ENCODE data around the gene SAMD13. TPM values are rescaled to one million over a fixed set of nuclear protein-coding genes. Genes with fewer than 3 reads are reported as not detected.

The SAMD13 gene
- total RNA-seq, 4 donors from 2014 or later = 0.31 to 0.67 (median 0.57) TPM; not detected in 1

- Histone ChIP-seq H3K4me1 (peaks cover 0 to 27% (median 8%) of the 10 kb centered on the region in 3 donors), H3K9me3 (no peaks in the 10 kb centered on the region), H3K4me3 (no peak overlapping the region), H3K36me3 (no peaks in the 10 kb centered on the region), H3K27me3 (no peaks in the 10 kb centered on the region), H3K27ac (peak overlapping the region in 1 of 4 donors; percentile 54)
- ATAC-seq = peak; percentile 53
- TF ChIP-seq POLR2AphosphoS5 (IDR thresholded peaks at IDR 0.05) (peak; percentile 67), POLR2A (IDR thresholded peaks at IDR 0.05) (no peak)
- WGBS, 2 donors (ENCODE audit: low coverage in 1 of 2) = 78 to 100% methylated on average over 1 of the region's 1 CpG
Observed at GRCh38 chr1:84367219-84367618, 65.7 kb downstream of the SAMD13 start.

- no peak for TF ChIP-seq EP300 (IDR thresholded peaks at IDR 0.05)
- TF ChIP-seq POLR2AphosphoS5 (IDR thresholded peaks at IDR 0.05) = no peak
- no peak for TF ChIP-seq CTCF (IDR thresholded peaks at IDR 0.05)
- TF ChIP-seq POLR2A (IDR thresholded peaks at IDR 0.05) = no peak
- no peaks in the 10 kb centered on the region for H3K9me3 ChIP-seq
- 86 to 100% methylated on average over 1 to 4 of the region's 5 CpGs for WGBS, 2 donors (ENCODE audit: low coverage in 1 of 2)
- no peak for ATAC-seq
- H3K4me1 ChIP-seq = peaks cover 0 to 20% (median 8%) of the 10 kb centered on the region in 3 donors
- no peak overlapping the region for H3K27ac ChIP-seq
- no peaks in the 10 kb centered on the region for H3K27me3 ChIP-seq
- no peak overlapping the region for H3K4me3 ChIP-seq
- no peaks in the 10 kb centered on the region for H3K36me3 ChIP-seq
Observed at GRCh38 chr1:84368441-84368840, 66.9 kb downstream of the SAMD13 start.

- Histone ChIP-seq H3K9me3 (no peaks in the 10 kb centered on the region), H3K4me1 (peaks cover 0 to 32% (median 8%) of the 10 kb centered on the region in 3 donors), H3K27me3 (no peaks in the 10 kb centered on the region), H3K4me3 (no peak overlapping the region), H3K36me3 (no peaks in the 10 kb centered on the region), H3K27ac (no peak overlapping the region)
- TF ChIP-seq POLR2AphosphoS5 (IDR thresholded peaks at IDR 0.05) (no peak), POLR2A (IDR thresholded peaks at IDR 0.05) (no peak), CTCF (IDR thresholded peaks at IDR 0.05) (no peak), EP300 (IDR thresholded peaks at IDR 0.05) (no peak)
- no peak for ATAC-seq
- 83 to 100% methylated on average over 1 of the region's 1 CpG for WGBS, 2 donors (ENCODE audit: low coverage in 1 of 2)
Observed at GRCh38 chr1:84370266-84370665, 68.8 kb downstream of the SAMD13 start.

GRCh38 chr1:84370831-84371394 is 69.4 kb downstream of the SAMD13 start:
- WGBS, 2 donors (ENCODE audit: low coverage in 1 of 2) = 60 to 98% methylated on average over 1 to 4 of the region's 4 CpGs
- Histone ChIP-seq H3K27me3 (no peaks in the 10 kb centered on the region), H3K4me1 (peaks cover 0 to 34% (median 5%) of the 10 kb centered on the region in 3 donors), H3K4me3 (no peak overlapping the region), H3K27ac (no peak overlapping the region), H3K9me3 (no peaks in the 10 kb centered on the region), H3K36me3 (no peaks in the 10 kb centered on the region)
- TF ChIP-seq POLR2A (IDR thresholded peaks at IDR 0.05) = no peak
- no peak for TF ChIP-seq POLR2AphosphoS5 (IDR thresholded peaks at IDR 0.05)
- no peak for TF ChIP-seq CTCF (IDR thresholded peaks at IDR 0.05)
- no peak for TF ChIP-seq EP300 (IDR thresholded peaks at IDR 0.05)
- ATAC-seq = no peak

GRCh38 chr1:84373436-84374141 is 72.1 kb downstream of the SAMD13 start:
- no peaks in the 10 kb centered on the region for H3K9me3 ChIP-seq
- H3K36me3 ChIP-seq = no peaks in the 10 kb centered on the region
- ATAC-seq = no peak
- 42 to 54% methylated on average over 2 of the region's 2 CpGs for WGBS, 2 donors (ENCODE audit: low coverage in 1 of 2)
- H3K4me1 ChIP-seq = peaks cover 0 to 35% (median 0%) of the 10 kb centered on the region in 3 donors
- no peak overlapping the region for H3K4me3 ChIP-seq
- peak overlapping the region in 1 of 4 donors; percentile 1 for H3K27ac ChIP-seq
- H3K27me3 ChIP-seq = no peaks in the 10 kb centered on the region
- no peak for TF ChIP-seq EP300 (IDR thresholded peaks at IDR 0.05)
- no peak for TF ChIP-seq POLR2A (IDR thresholded peaks at IDR 0.05)

All from gastroesophageal sphincter (tissue), 4 donors.